ENCODE measurements around the gene JAKMIP1. TPM values are rescaled to one million over a fixed set of nuclear protein-coding genes. Genes with fewer than 3 reads are reported as not detected.
A peak's percentile ranks its signal among the peaks of the same experiment; 100 is the strongest.

JAKMIP1 gene
- total RNA-seq, 4 donors from 2014 or later = 0.39 to 4.5 (median 1.9) TPM; not detected in 1

DNA sequence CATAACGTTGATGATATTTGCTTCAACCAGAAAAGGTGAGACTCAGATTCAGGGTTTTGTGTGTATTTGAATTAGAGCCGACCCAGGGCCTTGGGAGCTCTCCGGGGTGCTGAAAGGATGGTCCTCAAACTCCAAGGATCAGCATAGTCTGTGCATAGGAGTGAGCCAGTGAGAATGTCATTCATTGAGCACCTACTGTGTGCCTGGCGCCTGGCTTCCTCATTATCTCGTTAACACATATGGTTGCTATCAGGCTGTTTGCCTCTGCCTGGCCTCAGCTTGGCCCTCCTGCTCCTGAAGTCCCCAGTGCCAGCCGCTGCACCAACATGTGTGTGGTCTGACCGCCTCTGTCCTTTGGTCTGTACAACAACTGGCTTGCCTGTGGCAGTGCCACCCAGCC lies 25.1 kb upstream of the JAKMIP1 start:
- WGBS, 2 donors (ENCODE audit: low coverage in 1 of 2) = 60% methylated on average over 3 of the region's 7 CpGs; no CpG with 5 or more reads in 1 of the 2 donors
- Histone ChIP-seq H3K9me3 (peaks cover 0 to 14% (median 0%) of the 10 kb centered on the region in 3 donors), H3K4me1 (peaks cover 0 to 11% (median 3%) of the 10 kb centered on the region in 3 donors), H3K27me3 (peaks cover 92% of the 10 kb centered on the region), H3K27ac (no peak overlapping the region), H3K36me3 (no peaks in the 10 kb centered on the region), H3K4me3 (no peak overlapping the region)
- TF ChIP-seq POLR2AphosphoS5 (IDR thresholded peaks at IDR 0.05) (no peak), POLR2A (IDR thresholded peaks at IDR 0.05) (no peak), EP300 (IDR thresholded peaks at IDR 0.05) (no peak), CTCF (IDR thresholded peaks at IDR 0.05) (no peak)
- no peak for ATAC-seq

GRCh38 chr4:6224735-6225134 lies 24.4 kb upstream of the JAKMIP1 start:
- Histone ChIP-seq H3K4me3 (no peak overlapping the region), H3K9me3 (peaks cover 0 to 14% (median 0%) of the 10 kb centered on the region in 3 donors), H3K4me1 (peaks cover 0 to 11% (median 3%) of the 10 kb centered on the region in 3 donors), H3K36me3 (no peaks in the 10 kb centered on the region), H3K27me3 (peaks cover 92% of the 10 kb centered on the region), H3K27ac (no peak overlapping the region)
- WGBS, 2 donors (ENCODE audit: low coverage in 1 of 2) = 75% methylated on average over 3 of the region's 3 CpGs; no CpG with 5 or more reads in 1 of the 2 donors
- TF ChIP-seq EP300 (IDR thresholded peaks at IDR 0.05) = no peak
- no peak for TF ChIP-seq CTCF (IDR thresholded peaks at IDR 0.05)
- TF ChIP-seq POLR2AphosphoS5 (IDR thresholded peaks at IDR 0.05) = no peak
- no peak for TF ChIP-seq POLR2A (IDR thresholded peaks at IDR 0.05)
- no peak for ATAC-seq

GRCh38 chr4:6222761-6223292 lies 22.5 kb upstream of the JAKMIP1 start:
- TF ChIP-seq EP300 (IDR thresholded peaks at IDR 0.05) (no peak), POLR2AphosphoS5 (IDR thresholded peaks at IDR 0.05) (no peak), CTCF (IDR thresholded peaks at IDR 0.05) (no peak), POLR2A (IDR thresholded peaks at IDR 0.05) (no peak)
- H3K4me3 ChIP-seq = no peak overlapping the region
- WGBS, 2 donors (ENCODE audit: low coverage in 1 of 2) = 52 to 60% methylated on average over 5 to 6 of the region's 10 CpGs
- H3K4me1 ChIP-seq = peaks cover 0 to 11% (median 3%) of the 10 kb centered on the region in 3 donors
- no peak for ATAC-seq
- no peaks in the 10 kb centered on the region for H3K36me3 ChIP-seq
- H3K27me3 ChIP-seq = peaks cover 85% of the 10 kb centered on the region
- H3K27ac ChIP-seq = no peak overlapping the region
- peaks cover 0 to 14% (median 0%) of the 10 kb centered on the region in 3 donors for H3K9me3 ChIP-seq

- WGBS, 2 donors (ENCODE audit: low coverage in 1 of 2) = 0% methylated on average over 5 of the region's 84 CpGs; no CpG with 5 or more reads in 1 of the 2 donors
- Histone ChIP-seq H3K27me3 (peaks cover 78% of the 10 kb centered on the region), H3K9me3 (peaks cover 0 to 14% (median 0%) of the 10 kb centered on the region in 3 donors), H3K27ac (no peak overlapping the region), H3K4me1 (peaks cover 0 to 11% (median 3%) of the 10 kb centered on the region in 3 donors), H3K4me3 (peak overlapping the region in 1 of 2 donors; percentile 49), H3K36me3 (no peaks in the 10 kb centered on the region)
- no peak for TF ChIP-seq CTCF (IDR thresholded peaks at IDR 0.05)
- TF ChIP-seq EP300 (IDR thresholded peaks at IDR 0.05) = no peak
- TF ChIP-seq POLR2A (IDR thresholded peaks at IDR 0.05) = no peak
- no peak for TF ChIP-seq POLR2AphosphoS5 (IDR thresholded peaks at IDR 0.05)
- peak; percentile 76 for ATAC-seq
These were observed 21.8 kb upstream of the JAKMIP1 start for GRCh38 chr4:6221851-6222760.
